K562 (cell line): ENCODE data around the gene UPF1. TPM values are rescaled to one million over a fixed set of nuclear protein-coding genes. Genes with fewer than 3 reads are reported as not detected.

Experiments
- ATF6 ChIP-seq: sonication (generic); formaldehyde crosslinking; IDR thresholded peaks from 2 replicates; pipeline ENCODE4 v1.4.0; 2020; ENCODE audit warnings: mild to moderate bottlenecking, missing genetic modification reagents
- KDM5B ChIP-seq: fragments of 200-600 bp; sonication (generic); IDR thresholded peaks from 2 replicates; pipeline ENCODE4 v1.6.1; 2012; ENCODE audit warnings: low read depth, mild to moderate bottlenecking, moderate library complexity, low read length, control low read depth, inconsistent platforms; ENCODE audit not compliant: insufficient replicate concordance
- NKRF ChIP-seq: fragments of 450-650 bp; IDR thresholded peaks from 2 replicates; pipeline ENCODE4 v1.6.1; 2016; ENCODE audit warnings: borderline replicate concordance
- PTRF ChIP-seq: fragments of 450-650 bp; IDR thresholded peaks from 2 replicates; pipeline ENCODE4 v1.6.1; 2016; ENCODE audit warnings: mild to moderate bottlenecking, missing genetic modification characterization, missing compliant biosample characterization
- USF2 ChIP-seq: sonication (generic); formaldehyde crosslinking; IDR thresholded peaks from 2 replicates; pipeline ENCODE4 v1.5.0; 2020; ENCODE audit warnings: missing genetic modification reagents
- ZBTB40 ChIP-seq, 2 experiments: fragments of 450-650 bp in 1 of 2; sonication (generic) in 1 of 2; formaldehyde crosslinking in 1 of 2; IDR thresholded peaks; 2 replicates each; pipeline versions ENCODE4 v1.7.1 to v1.9.0; 2016 to 2022; ENCODE audit warnings: inconsistent platforms in 1 of 2, mild to moderate bottlenecking in 1 of 2, missing genetic modification reagents in 1 of 2
- ZC3H8 ChIP-seq: fragments of 450-650 bp; IDR thresholded peaks from 2 replicates; pipeline ENCODE4 v1.6.1; 2017
- ZNF212 ChIP-seq: fragments of 450-650 bp; formaldehyde crosslinking; IDR thresholded peaks from 2 replicates; pipeline ENCODE4 v1.4.0; 2020; ENCODE audit warnings: mild to moderate bottlenecking
- ZNF282 ChIP-seq: sonication (generic); formaldehyde crosslinking; IDR thresholded peaks from 2 replicates; pipeline ENCODE4 v1.8.1; 2023; ENCODE audit warnings: missing genetic modification reagents
- polyA plus RNA-seq, 8 experiments: library from polyadenylated mRNA; depleted of rRNA in 4 of 8; stranded (reverse) in 5 of 8; unstranded in 3 of 8; fragments of >200 nt; fragmentation: Nextera tagmentation in 2 of 8; fragmentation: Illumina TruSeq in 1 of 8; extraction: Ambion mirVana in 2 of 8; extraction: Trizol in 1 of 8; gene quantifications; 2 replicates each; pipeline versions ENCODE4 v1.2.1 to v1.2.3, GENCODE V29; 2011 to 2014; ENCODE audit warnings: inconsistent platforms in 1 of 8, missing spikeins in 1 of 8
- total RNA-seq, 7 experiments: library from RNA; depleted of rRNA in 6 of 7; stranded (reverse); fragments of >200 nt in 6 of 7; fragmentation: Illumina TruSeq in 2 of 7; extraction: Trizol in 2 of 7; gene quantifications; 2 replicates each; pipeline versions ENCODE4 v1.2.1 to v1.2.3, GENCODE V29; 2011 to 2021; ENCODE audit warnings: low replicate concordance in 1 of 7

UPF1 gene
- total and polyA plus RNA-seq, 9 of the 15 experiments (the other 6 are each of a cell fraction or from before 2014, with no cell fraction given), result 0.34 to 103 (median 27.9) TPM

GRCh38 chr19:18832306-18833140 lies 764 bp downstream of the UPF1 start (continued):
- TF ChIP-seq USF2 (CRISPR knock-in tag) (no peak), ZNF212 (no peak), ATF6 (no peak), KDM5B (no peak), PTRF (tag) (no peak), ZBTB40 (IDR thresholded peaks at IDR 0.05) (0 out of 2 replicates have a peak, but pooled peaks have one; percentile 33), ZBTB40 (CRISPR knock-in tag; IDR thresholded peaks at IDR 0.05) (no peak), ZC3H8 (no peak), ZNF282 (CRISPR knock-in tag) (no peak), NKRF (peak; percentile 44; the same call in 1 of the 2 replicates)
